GM19395 (cell line): Measurements from ENCODE around the gene RFT1.

Source experiments
- ATAC-seq: cut with Tn5 transposase; IDR thresholded peaks from one replicate; pipeline ENCODE4 v1.9.1; 2021; ENCODE audit warnings: mild to moderate bottlenecking, moderate library complexity; ENCODE audit not compliant: unreplicated experiment

The RFT1 gene

GRCh38 chr3:53129344-53129743, 891 bp downstream of the RFT1 start:
- no peak for ATAC-seq

DNA sequence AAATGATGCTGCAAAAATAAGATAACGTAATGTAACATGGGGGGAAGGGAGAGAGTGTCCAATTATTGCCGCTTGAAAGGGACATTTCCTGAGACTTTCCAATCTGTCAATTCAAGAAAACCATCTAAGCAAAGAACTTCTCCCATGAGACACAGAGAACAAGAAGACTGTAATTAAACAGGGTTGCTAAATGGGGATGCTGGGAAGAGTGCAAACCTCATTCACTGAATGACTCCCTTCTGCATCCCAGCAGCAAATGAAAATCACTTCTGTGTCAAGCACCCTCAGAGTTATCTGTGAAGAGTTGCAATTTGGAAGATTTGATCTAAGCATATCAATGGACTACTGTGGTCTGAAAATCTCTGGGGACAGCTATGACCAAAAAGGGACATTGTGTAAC, 3.6 kb downstream of the RFT1 start:
- ATAC-seq = no peak

GRCh38 chr3:53123953-53124352, 6.3 kb downstream of the RFT1 start:
- ATAC-seq = no peak

DNA sequence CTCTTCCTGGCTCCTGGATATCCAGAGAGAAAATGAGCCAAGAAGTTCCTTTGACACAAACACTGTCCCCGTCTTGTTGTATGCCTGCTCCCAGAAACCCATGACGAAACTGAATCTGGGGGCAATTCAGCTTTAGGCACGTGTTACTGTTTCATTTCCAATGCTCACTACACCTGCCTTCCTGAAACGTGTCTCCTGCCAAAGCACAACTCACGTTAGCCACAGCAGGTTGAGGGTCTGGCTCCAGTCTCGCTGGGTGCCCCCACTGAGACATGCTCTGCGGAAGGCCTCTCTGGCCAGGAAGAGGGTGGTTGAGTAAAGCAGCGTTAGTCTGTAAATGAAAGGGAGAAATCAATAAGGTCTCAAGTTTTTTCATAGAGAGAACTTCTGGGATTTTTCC, 6.7 kb downstream of the RFT1 start:
- no peak for ATAC-seq

DNA sequence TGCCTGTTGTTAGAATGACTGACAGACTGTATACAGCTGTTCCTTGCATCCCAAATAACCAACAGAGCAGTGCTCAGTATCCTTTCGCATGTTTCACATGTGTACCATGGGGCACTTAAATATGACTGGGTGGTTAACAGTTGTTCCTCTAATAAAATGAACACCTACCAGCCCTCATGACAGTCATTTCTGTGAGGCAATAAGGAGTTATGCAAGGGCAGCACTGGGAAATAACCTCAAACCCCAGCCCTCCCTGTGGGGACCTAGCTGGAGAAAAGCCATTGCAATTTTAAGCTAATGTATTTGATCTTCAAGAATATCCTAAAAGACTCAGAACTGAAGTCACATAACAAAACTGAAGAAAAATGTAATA, 7.3 kb downstream of the RFT1 start:
- ATAC-seq = no peak

- ATAC-seq = no peak
These were observed 7.8 kb downstream of the RFT1 start for GRCh38 chr3:53122255-53122932.

GRCh38 chr3:53120336-53120735, 9.9 kb downstream of the RFT1 start:
- ATAC-seq = no peak

- ATAC-seq = no peak
These were observed 13.3 kb downstream of the RFT1 start for GRCh38 chr3:53116956-53117355.

- no peak for ATAC-seq
These were observed 15.7 kb downstream of the RFT1 start for GRCh38 chr3:53114412-53115074.

GRCh38 chr3:53114011-53114400, 16.2 kb downstream of the RFT1 start:
- peak; percentile 81 for ATAC-seq

DNA sequence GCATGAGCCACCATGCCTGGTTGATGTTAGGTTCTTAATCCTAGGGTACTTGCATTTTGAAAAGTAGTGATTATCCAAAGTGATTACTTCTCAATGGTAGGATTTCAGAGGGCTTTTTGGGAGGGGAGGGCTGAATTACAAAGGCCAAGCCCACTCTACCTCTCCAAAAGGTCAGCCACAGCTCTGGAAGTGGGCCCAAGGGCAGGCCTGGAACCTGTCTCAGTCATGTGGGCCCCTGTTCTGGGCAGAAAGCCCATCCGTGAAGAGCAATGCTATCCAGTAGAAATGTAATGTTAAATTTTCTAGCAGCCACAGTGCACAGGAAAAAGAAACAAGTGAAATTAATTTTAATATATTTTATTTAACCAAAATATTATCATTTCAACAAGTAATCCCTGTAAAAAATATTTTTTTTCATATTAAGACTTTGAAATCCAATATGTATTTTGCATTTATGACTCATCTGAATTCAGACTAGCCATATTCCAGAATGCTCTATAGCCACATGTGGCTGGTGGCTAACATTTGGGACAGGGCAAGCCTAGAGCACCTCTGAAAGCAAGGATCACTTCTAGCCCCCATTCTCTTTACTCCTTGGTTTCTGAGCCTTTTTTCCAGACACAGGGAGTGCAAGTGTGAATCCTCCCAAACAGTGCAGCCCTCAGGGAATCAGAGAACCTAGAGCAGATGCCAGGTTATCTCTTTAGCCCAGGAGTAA, 16.8 kb downstream of the RFT1 start:
- no peak for ATAC-seq

- ATAC-seq = no peak
These were observed 18.4 kb downstream of the RFT1 start for GRCh38 chr3:53111822-53112221.

- ATAC-seq = no peak
These were observed 20.1 kb downstream of the RFT1 start for GRCh38 chr3:53109891-53110771.

DNA sequence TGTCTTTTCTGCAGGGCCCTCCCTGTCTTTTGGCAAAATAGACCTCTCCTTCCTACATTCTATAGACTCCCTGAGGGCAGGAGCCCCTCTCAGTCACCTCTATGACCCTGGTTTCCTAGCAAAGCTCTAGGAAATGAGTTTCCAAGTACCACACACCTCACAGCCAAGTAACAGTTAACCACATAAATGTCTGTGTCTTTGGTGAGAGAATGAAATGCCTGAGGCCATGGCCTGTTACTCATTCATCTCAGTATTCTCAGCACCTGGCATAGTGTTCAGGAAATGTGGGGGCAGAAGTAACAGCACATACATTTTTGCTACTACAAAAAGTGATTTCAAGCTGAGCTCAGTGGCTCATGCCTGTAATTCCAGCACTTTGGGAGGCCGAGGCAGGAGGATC, 21.0 kb downstream of the RFT1 start:
- ATAC-seq = peak; percentile 47

DNA sequence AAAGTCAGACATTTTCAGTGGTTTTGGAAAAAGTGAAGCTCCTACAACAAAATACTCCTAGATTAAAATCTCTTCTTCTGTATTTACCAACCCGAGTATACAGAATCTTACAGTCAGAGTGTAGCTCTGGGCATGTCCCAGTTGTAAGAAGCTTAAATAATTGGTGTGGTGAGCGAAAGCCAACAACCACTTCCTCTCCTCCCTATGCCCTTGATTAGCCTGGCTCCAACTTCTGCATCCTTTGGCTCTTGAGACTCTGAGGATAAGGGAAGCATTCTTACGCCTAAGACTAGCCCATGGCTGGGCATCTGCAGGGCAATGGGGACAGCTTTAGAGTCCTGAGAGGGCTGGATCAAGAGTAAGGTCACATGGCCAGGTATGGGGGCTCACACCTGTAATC, 25.5 kb downstream of the RFT1 start:
- no peak for ATAC-seq

GRCh38 chr3:53103397-53104296, 26.6 kb downstream of the RFT1 start:
- ATAC-seq = no peak

DNA sequence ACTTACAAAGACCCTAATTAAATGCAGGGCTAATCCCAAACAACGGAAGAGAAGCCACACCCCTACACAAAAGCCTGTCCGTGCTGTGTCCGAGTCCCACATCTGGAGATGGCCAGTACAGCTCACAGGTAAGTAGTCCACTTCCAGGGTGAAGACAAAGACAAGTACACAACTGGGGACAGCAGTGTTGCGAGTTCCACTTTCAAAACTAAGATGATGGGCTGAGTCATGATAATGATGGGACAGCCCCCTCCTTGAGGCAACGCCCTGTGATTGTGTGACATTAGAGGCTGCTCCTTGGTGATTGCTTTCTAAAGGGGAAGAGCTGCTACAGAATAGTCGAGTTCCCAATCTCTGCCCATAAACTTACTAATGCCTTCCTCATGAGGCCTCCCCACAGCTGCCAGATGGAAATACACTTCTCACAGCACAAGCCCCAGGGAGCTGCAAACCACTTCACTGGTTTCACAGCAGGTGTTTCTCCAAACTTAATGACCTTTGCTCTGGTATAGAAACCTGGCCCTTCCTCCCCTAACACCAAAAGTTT, 27.6 kb downstream of the RFT1 start:
- peak; percentile 89 for ATAC-seq

- ATAC-seq = no peak
These were observed 28.3 kb downstream of the RFT1 start for GRCh38 chr3:53101956-53102355.

- ATAC-seq = no peak
These were observed 29.3 kb downstream of the RFT1 start for GRCh38 chr3:53100818-53101466.
